Left renal pelvis (tissue), 4 donors: ENCODE measurements around the gene NPAS2. TPM values are rescaled to one million over a fixed set of nuclear protein-coding genes. Genes with fewer than 3 reads are reported as not detected.

Experiments used
- DNase-seq, 4 donors: peaks; one replicate each; pipeline ENCODE4 v3.0.0-alpha.2; 2013; ENCODE audit warnings: low read depth in 4 of 4, low spot score in 3 of 4
- polyA plus RNA-seq, 4 donors: library from polyadenylated mRNA; unstranded; fragments of 120-200 nt; gene quantifications; one replicate each; pipeline ENCODE4 v1.2.1, GENCODE V29; 2013; ENCODE audit not compliant: insufficient read length in 4 of 4

The NPAS2 gene
- polyA plus RNA-seq, 4 donors: 14.4 to 15.3 (median 14.9) TPM

DNA sequence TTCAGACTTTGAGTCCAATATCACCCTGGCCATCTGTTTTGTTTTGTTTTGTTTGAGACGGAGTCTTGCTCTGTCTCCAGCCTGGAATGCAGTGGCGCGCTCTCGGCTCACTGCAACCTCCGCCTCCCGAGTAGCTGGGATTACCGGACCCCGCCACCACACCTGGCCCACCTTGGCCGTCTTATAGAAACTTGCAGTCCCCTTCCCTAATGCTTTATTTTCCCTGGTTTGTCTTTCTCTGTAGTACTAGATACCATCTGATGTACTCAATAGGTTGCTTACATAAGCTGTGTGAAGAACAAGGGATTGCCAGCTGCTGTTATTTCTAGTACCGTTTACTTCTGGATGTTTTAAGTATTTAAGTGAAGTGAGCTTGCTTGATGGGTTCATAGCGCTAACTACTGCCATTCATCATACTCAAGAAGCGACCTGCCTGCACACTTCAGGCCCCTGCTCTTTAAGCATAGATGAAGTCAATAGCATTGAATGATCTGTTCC is 183.4 kb downstream of the NPAS2 start:
- no peak for DNase-seq

- DNase-seq: no peak
Measured at GRCh38 chr2:101004620-101005325, 184.8 kb downstream of the NPAS2 start.

DNA sequence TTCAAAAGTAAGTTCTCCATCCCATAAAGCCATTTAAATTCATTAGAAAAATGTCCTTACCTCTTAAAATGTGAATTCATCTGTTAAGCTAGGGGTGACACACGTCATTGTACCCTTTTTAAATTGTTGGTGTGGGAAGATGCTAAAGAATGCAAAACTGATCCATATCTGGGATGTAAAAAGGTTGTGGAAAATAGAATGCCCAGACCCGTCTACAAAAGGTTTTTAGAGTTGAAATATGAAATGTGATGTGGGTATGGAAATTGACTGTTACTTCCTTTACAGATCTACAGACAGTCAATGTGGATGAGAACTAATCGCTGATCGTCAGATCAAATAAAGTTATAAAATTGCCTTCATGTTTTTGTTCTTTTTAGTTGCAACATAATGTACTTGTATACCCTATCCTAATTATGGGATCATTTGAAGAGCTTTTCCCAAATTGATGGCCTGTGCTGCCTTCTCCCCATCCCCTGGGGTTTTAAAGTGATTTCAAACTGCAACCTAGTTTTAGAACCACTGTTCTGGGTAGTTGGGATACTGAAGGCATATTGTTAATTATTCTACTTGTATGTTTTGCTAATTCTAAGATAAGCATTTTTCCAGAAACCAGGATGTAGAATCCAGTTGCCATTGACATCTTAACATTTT is 186.3 kb downstream of the NPAS2 start:
- no peak for DNase-seq

GRCh38 chr2:101007415-101008345 is 187.7 kb downstream of the NPAS2 start:
- DNase-seq: no peak

DNA sequence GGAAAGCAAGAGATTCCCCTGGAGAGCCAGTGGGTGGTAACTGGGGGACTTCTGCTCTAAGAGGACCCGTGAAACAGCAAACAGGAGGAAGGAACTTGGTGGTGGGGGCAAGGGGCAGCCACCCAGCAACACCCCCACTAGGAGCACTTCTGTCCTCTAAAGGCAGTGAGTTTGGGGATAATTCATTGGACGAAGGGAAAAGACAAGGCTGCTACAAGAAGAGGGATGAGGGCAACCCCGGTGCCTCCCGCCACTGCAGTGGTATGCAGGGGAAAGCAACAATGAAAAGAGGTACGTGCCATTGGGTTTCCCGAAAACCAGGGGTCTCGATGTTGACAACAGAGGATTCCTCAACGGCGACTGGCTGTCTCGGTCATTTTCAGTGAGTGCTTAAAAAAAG is 191.2 kb downstream of the NPAS2 start:
- no peak for DNase-seq

GRCh38 chr2:101012054-101012705 is 192.2 kb downstream of the NPAS2 start:
- DNase-seq: no peak

DNA sequence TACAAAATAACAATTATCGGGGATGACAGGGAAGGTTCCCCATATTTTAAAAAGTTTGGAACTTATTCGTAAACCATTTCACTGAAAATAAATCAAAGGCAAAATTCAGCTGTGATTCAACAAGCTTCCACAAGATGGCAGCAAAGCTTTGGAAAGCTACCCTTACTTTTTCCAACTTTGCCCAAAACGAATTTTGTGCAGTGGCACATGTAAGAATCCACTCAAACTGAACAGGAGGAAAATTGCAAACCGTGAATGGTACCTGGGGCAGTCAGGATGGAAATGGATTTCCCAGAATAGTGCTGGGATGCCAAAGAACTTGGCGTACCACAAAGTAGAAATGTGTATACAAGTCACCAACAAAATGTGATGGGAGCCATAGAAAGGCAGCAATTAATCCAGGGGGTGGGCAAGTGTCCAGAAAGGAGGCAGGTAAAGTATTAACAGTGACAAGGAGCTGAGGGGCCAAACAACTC is 192.8 kb downstream of the NPAS2 start:
- peak in 1 of 4 donors; percentile 34 for DNase-seq

- no peak for DNase-seq
Measured at GRCh38 chr2:101014264-101014857, 194.4 kb downstream of the NPAS2 start.

DNA sequence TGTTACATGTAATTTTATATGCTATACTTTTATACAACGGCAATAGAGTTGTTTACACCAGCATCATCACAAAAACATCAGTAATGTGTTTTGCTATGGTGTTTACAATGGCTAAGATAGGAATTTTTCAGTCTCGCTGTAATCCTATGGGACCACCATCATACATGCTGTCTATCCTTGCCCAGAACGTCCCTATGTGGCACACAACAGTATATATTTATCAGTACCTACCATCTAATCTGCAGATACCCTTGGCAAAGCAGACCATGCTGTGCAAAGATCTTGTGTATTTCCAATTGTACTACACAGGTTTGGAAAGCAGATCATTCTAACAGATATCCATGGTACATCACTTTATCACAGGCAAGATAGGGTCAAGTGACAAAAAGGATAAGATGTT is 197.4 kb downstream of the NPAS2 start:
- no peak for DNase-seq

- no peak for DNase-seq
Measured at GRCh38 chr2:101018934-101019333, 199.0 kb downstream of the NPAS2 start.

DNA sequence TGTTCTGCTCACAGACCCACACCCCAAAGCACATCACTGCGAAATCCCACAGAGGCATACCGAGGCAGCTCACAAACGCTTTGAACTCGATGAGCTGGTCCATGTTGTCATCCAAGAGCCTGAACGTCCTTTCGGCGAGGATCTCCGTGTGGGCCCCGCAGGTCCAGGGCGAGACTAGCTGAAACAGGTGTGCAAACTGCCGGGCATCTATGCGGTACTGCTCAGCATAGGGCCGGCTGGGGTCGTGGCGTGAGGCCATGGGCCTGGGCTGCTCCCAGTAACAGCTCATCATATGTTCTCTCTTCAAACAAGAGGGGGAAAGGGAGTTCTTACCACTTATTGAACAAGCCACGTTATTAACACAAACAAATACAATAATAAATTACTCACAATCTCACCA is 202.3 kb downstream of the NPAS2 start:
- DNase-seq: no peak

- no peak for DNase-seq
Measured at GRCh38 chr2:101023327-101024107, 203.6 kb downstream of the NPAS2 start.

DNA sequence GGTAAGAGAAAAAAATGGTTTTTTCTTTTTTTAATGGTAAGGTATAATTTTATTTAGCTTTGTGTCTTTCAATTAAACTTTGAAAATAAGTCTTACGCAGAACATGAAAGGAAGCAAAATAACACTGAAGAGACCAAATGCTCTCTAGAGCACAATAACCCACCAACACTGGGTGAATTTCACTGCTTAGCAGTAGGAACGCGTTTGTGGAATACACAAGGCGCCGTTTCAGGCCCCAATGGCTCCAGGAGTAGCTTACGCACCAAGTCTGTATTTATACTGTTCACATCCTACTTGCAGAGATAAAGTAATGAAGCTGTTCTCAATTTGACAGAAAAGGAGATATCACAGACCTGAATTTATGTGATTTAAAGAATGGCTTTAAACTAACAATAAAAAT is 205.6 kb downstream of the NPAS2 start:
- DNase-seq: no peak

DNA sequence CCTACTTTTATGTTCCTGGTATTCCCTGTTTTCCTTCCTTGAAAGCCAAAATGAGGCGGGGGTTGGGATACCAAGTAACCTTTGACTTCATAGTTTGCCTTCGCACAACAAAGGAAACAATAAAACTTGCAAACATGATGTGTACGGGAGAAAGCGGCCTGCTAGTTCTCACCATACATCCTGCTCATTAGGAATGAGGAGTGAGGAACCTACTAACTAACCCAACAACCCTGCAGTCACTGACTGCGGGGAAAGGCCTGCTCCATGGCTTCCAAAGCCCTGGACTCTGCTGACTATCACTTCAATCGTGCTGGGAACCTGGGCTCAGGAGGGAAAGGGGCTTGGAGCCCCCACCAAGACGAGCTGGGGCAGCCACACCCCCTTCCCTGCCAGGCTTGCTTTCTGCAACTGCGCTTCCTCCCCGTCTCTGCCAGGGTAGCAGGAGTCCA is 206.3 kb downstream of the NPAS2 start:
- no peak for DNase-seq

DNA sequence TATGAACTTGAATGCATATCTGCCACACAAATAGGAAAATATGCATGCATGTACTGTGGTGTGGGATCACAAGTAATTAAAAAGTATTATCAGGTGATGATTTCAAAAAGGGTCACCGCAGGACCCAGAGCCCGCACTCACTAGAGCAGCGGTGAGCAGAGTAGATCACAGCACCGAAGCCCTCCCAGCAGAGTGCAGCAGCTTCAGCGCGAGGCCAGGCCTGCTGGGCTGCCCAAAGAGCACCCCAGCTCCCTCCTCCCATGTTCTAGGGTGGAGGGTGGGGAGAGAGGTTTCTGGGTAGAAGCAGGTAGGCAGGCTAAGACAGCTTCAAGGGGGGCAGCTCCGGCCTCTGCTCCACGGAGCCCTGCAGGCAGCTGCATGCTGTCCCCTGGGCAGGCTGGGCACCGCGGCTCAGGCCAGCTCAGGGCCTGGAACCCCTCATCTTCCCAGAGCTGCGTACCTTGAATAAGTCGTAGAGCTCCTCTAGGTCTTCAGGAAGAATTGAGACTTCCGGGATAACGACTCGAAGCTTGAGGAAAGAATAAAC is 207.1 kb downstream of the NPAS2 start:
- DNase-seq: no peak

GRCh38 chr2:101027852-101028251 is 207.9 kb downstream of the NPAS2 start:
- no peak for DNase-seq

DNA sequence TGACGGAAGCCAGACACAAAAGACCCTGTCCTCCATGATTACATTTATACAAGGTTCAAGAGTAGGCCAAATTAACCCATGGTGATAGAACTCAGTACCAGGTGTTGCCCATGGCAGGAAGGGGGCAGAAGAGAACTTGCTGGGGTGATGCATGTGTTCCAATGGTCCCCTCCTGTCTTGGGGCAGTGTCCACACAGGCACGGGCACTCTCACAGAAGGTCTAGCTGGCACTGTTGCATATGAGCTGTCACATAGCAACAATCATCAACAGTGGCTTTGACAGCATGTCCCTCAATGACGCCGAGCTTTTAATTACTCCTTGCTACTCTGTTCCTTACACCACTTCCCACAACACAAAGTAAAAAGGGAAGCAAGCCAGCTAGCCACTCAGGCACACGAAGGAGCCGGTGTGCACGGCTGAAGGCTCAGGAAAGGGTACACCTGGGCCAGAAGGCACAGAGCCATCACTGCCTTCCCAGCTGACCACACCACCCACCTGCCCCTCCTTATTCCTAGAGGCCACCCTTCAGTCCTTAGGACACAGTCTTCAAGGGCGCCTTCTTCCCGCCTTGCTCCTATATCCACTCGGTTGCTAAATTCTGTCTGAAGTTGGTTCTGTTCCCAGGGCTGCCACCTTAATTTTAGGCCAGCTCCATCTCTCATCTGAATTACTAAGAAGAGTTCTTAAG is 211.1 kb downstream of the NPAS2 start:
- DNase-seq: no peak

- no peak for DNase-seq
Measured at GRCh38 chr2:101032084-101032776, 212.3 kb downstream of the NPAS2 start.
